ENCODE results near the gene GATA2. TPM values are rescaled to one million over a fixed set of nuclear protein-coding genes. Genes with fewer than 3 reads are reported as not detected.
A peak's percentile ranks its signal among the peaks of the same experiment; 100 is the strongest.

Gene GATA2
- total and polyA plus RNA-seq, 2 of the 13 experiments (the other 11 are each of a cell fraction or from before 2014, with no cell fraction given): 3.5 to 6.2 TPM

- TF ChIP-seq FOXP1 (IDR thresholded peaks at IDR 0.05) (no peak), FOXP1 (CRISPR knock-in tag; IDR thresholded peaks at IDR 0.05) (no peak), ZNF367 (CRISPR knock-in tag; IDR thresholded peaks at IDR 0.05; ENCODE audit: borderline replicate concordance) (peak; percentile 35; the same call in 1 of the 2 replicates), RARG (CRISPR knock-in tag; IDR thresholded peaks at IDR 0.05; ENCODE audit: low read depth) (no peak), ZNF101 (CRISPR knock-in tag; IDR thresholded peaks at IDR 0.05; ENCODE audit: borderline replicate concordance, low read depth) (0 out of 2 replicates have a peak, but pooled peaks have one; percentile 76), ZNF629 (CRISPR knock-in tag; conservative IDR thresholded peaks at IDR 0.05) (no peak), CHCHD3 (CRISPR knock-in tag; IDR thresholded peaks at IDR 0.05) (no peak), ZNF383 (CRISPR knock-in tag; IDR thresholded peaks at IDR 0.05; ENCODE audit: borderline replicate concordance) (0 out of 2 replicates have a peak, but pooled peaks have one; percentile 33), THYN1 (CRISPR knock-in tag; IDR thresholded peaks at IDR 0.05; ENCODE audit: borderline replicate concordance, low read depth) (no peak), KMT2B (CRISPR knock-in tag; IDR thresholded peaks at IDR 0.05) (no peak), ZNF773 (CRISPR knock-in tag; IDR thresholded peaks at IDR 0.05; ENCODE audit: borderline replicate concordance) (no peak), ZNF20 (CRISPR knock-in tag; IDR thresholded peaks at IDR 0.05) (no peak), RNF219 (CRISPR knock-in tag; IDR thresholded peaks at IDR 0.05) (no peak), ZNF331 (CRISPR knock-in tag; IDR thresholded peaks at IDR 0.05) (no peak), TCF7 (IDR thresholded peaks at IDR 0.05; ENCODE audit: low read depth) (no peak), ZNF609 (CRISPR knock-in tag; IDR thresholded peaks at IDR 0.05; ENCODE audit: borderline replicate concordance) (0 out of 2 replicates have a peak, but pooled peaks have one; percentile 38)
- TF ChIP-seq, protein P1, sequence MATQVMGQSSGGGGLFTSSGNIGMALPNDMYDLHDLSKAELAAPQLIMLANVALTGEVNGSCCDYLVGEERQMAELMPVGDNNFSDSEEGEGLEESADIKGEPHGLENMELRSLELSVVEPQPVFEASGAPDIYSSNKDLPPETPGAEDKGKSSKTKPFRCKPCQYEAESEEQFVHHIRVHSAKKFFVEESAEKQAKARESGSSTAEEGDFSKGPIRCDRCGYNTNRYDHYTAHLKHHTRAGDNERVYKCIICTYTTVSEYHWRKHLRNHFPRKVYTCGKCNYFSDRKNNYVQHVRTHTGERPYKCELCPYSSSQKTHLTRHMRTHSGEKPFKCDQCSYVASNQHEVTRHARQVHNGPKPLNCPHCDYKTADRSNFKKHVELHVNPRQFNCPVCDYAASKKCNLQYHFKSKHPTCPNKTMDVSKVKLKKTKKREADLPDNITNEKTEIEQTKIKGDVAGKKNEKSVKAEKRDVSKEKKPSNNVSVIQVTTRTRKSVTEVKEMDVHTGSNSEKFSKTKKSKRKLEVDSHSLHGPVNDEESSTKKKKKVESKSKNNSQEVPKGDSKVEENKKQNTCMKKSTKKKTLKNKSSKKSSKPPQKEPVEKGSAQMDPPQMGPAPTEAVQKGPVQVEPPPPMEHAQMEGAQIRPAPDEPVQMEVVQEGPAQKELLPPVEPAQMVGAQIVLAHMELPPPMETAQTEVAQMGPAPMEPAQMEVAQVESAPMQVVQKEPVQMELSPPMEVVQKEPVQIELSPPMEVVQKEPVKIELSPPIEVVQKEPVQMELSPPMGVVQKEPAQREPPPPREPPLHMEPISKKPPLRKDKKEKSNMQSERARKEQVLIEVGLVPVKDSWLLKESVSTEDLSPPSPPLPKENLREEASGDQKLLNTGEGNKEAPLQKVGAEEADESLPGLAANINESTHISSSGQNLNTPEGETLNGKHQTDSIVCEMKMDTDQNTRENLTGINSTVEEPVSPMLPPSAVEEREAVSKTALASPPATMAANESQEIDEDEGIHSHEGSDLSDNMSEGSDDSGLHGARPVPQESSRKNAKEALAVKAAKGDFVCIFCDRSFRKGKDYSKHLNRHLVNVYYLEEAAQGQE (IDR thresholded peaks at IDR 0.05; ENCODE audit: borderline replicate concordance in 1 of 2, low read depth in 1 of 2, low read length in 2 of 2): no peak
These were observed 5.0 kb downstream of the GATA2 start (continued) for GRCh38 chr3:128487813-128488635.
